Measurements from ENCODE around the gene MARK3.

MARK3 gene

GRCh38 chr14:103432627-103433026 is 47.4 kb downstream of the MARK3 start:
- DNase-seq (ENCODE audit: low read depth in 2 of 2, low spot score in 1 of 2) = no peak

- DNase-seq (ENCODE audit: low read depth in 2 of 2, low spot score in 1 of 2) = no peak
These were observed 48.8 kb downstream of the MARK3 start for GRCh38 chr14:103433916-103434563.

GRCh38 chr14:103434868-103435442 is 49.7 kb downstream of the MARK3 start:
- no peak for DNase-seq (ENCODE audit: low read depth in 2 of 2, low spot score in 1 of 2)

- no peak for DNase-seq (ENCODE audit: low read depth in 2 of 2, low spot score in 1 of 2)
These were observed 51.3 kb downstream of the MARK3 start for GRCh38 chr14:103436533-103436932.

GRCh38 chr14:103442288-103442687 is 57.1 kb downstream of the MARK3 start:
- no peak for DNase-seq (ENCODE audit: low read depth in 2 of 2, low spot score in 1 of 2)

- no peak for DNase-seq (ENCODE audit: low read depth in 2 of 2, low spot score in 1 of 2)
These were observed 57.9 kb downstream of the MARK3 start for GRCh38 chr14:103443111-103443510.

GRCh38 chr14:103444837-103445524 is 59.8 kb downstream of the MARK3 start:
- DNase-seq (ENCODE audit: low read depth in 2 of 2, low spot score in 1 of 2) = no peak

GRCh38 chr14:103445806-103446205 is 60.6 kb downstream of the MARK3 start:
- DNase-seq (ENCODE audit: low read depth in 2 of 2, low spot score in 1 of 2) = no peak

- no peak for DNase-seq (ENCODE audit: low read depth in 2 of 2, low spot score in 1 of 2)
These were observed 62.9 kb downstream of the MARK3 start for GRCh38 chr14:103448097-103448496.

GRCh38 chr14:103449634-103450161 is 64.5 kb downstream of the MARK3 start:
- no peak for DNase-seq (ENCODE audit: low read depth in 2 of 2, low spot score in 1 of 2)

- DNase-seq (ENCODE audit: low read depth in 2 of 2, low spot score in 1 of 2) = no peak
These were observed 65.2 kb downstream of the MARK3 start for GRCh38 chr14:103450416-103450815.

- DNase-seq (ENCODE audit: low read depth in 2 of 2, low spot score in 1 of 2) = no peak
These were observed 66.2 kb downstream of the MARK3 start for GRCh38 chr14:103451401-103451800.

- DNase-seq (ENCODE audit: low read depth in 2 of 2, low spot score in 1 of 2) = no peak
These were observed 68.6 kb downstream of the MARK3 start for GRCh38 chr14:103453791-103454190.

GRCh38 chr14:103456167-103456835 is 71.1 kb downstream of the MARK3 start:
- DNase-seq (ENCODE audit: low read depth in 2 of 2, low spot score in 1 of 2) = no peak

GRCh38 chr14:103460415-103460814 is 75.2 kb downstream of the MARK3 start:
- no peak for DNase-seq (ENCODE audit: low read depth in 2 of 2, low spot score in 1 of 2)

- DNase-seq (ENCODE audit: low read depth in 2 of 2, low spot score in 1 of 2) = no peak
These were observed 77.9 kb downstream of the MARK3 start for GRCh38 chr14:103463149-103463548.

GRCh38 chr14:103463851-103464250 is 78.6 kb downstream of the MARK3 start:
- no peak for DNase-seq (ENCODE audit: low read depth in 2 of 2, low spot score in 1 of 2)

- DNase-seq (ENCODE audit: low read depth in 2 of 2, low spot score in 1 of 2) = no peak
These were observed 87.7 kb downstream of the MARK3 start for GRCh38 chr14:103472939-103473338.

- DNase-seq (ENCODE audit: low read depth in 2 of 2, low spot score in 1 of 2) = no peak
These were observed 89.7 kb downstream of the MARK3 start for GRCh38 chr14:103474893-103475292.

- DNase-seq (ENCODE audit: low read depth in 2 of 2, low spot score in 1 of 2) = no peak
These were observed 90.8 kb downstream of the MARK3 start for GRCh38 chr14:103476065-103476464.

GRCh38 chr14:103476631-103477030 is 91.4 kb downstream of the MARK3 start:
- no peak for DNase-seq (ENCODE audit: low read depth in 2 of 2, low spot score in 1 of 2)

GRCh38 chr14:103480595-103480994 is 95.4 kb downstream of the MARK3 start:
- no peak for DNase-seq (ENCODE audit: low read depth in 2 of 2, low spot score in 1 of 2)

All from stimulated activated CD8-positive, alpha-beta memory T cell treated with anti-CD3 and anti-CD28 coated beads, Interleukin-4, amount 100 ng/mL, for 1 hour (primary cell).